Panc1 (cell line): ENCODE data around the gene NYAP2.

Experiments used
- CTCF ChIP-seq: fragments of 450-650 bp; IDR thresholded peaks from 2 replicates; pipeline ENCODE4 v1.5.1; 2017; ENCODE audit warnings: mild to moderate bottlenecking
- POLR2AphosphoS5 ChIP-seq: IDR thresholded peaks from 2 replicates; pipeline ENCODE4 v1.6.1; 2012; ENCODE audit warnings: mild to moderate bottlenecking, low read depth, low read length, moderate library complexity
- REST ChIP-seq, 2 experiments: IDR thresholded peaks; 2 replicates each; pipeline ENCODE4 v1.6.1; 2011 to 2012; ENCODE audit warnings: low read depth in 2 of 2, control low read depth in 1 of 2, low read length in 1 of 2, mild to moderate bottlenecking in 1 of 2, moderate library complexity in 1 of 2; ENCODE audit not compliant: insufficient read depth in 1 of 2
- SIN3A ChIP-seq: IDR thresholded peaks from 2 replicates; pipeline ENCODE4 v1.6.1; 2012; ENCODE audit warnings: low read depth, mild to moderate bottlenecking, low read length, moderate library complexity, borderline replicate concordance; ENCODE audit not compliant: insufficient read depth
- TCF7L2 ChIP-seq: IDR thresholded peaks from 2 replicates; pipeline ENCODE4 v1.6.1; 2011; ENCODE audit warnings: mild to moderate bottlenecking, low read depth, low read length, inconsistent platforms

- TF ChIP-seq CTCF (no peak), POLR2AphosphoS5 (no peak), REST (IDR thresholded peaks at IDR 0.05; ENCODE audit: insufficient read depth in 1 of 2, low read depth in 2 of 2, low read length in 1 of 2) (no peak), TCF7L2 (no peak), SIN3A (no peak)
Observed at GRCh38 chr2:225493420-225494099, 94.0 kb downstream of the NYAP2 start.
